Subcutaneous adipose tissue (tissue), 4 donors: ENCODE measurements around the gene ANKRD31. TPM values are rescaled to one million over a fixed set of nuclear protein-coding genes. Genes with fewer than 3 reads are reported as not detected.

Experiments used
- CTCF ChIP-seq: fragments of 450-650 bp; IDR thresholded peaks from one replicate; pipeline ENCODE4 v1.5.1; 2016; ENCODE audit warnings: low read depth, mild to moderate bottlenecking, control low read depth, antibody characterized with exemption, moderate library complexity
- total RNA-seq, 4 donors: library from RNA; depleted of rRNA; stranded (reverse); fragments of >200 nt; gene quantifications; one replicate each; pipeline ENCODE4 v1.1.0, GENCODE V29; 2016

The ANKRD31 gene
- total RNA-seq, 4 donors from 2014 or later: 0.17 to 0.49 (median 0.30) TPM

- TF ChIP-seq CTCF: no peak
Observed at GRCh38 chr5:75225506-75225905, 11.2 kb downstream of the ANKRD31 start.

GRCh38 chr5:75214928-75215327, 21.8 kb downstream of the ANKRD31 start:
- TF ChIP-seq CTCF: no peak

GRCh38 chr5:75214409-75214808, 22.3 kb downstream of the ANKRD31 start:
- TF ChIP-seq CTCF: no peak

- no peak for TF ChIP-seq CTCF
Observed at GRCh38 chr5:75203604-75204003, 33.1 kb downstream of the ANKRD31 start.

GRCh38 chr5:75202935-75203334, 33.7 kb downstream of the ANKRD31 start:
- TF ChIP-seq CTCF: no peak

GRCh38 chr5:75200776-75201175, 35.9 kb downstream of the ANKRD31 start:
- TF ChIP-seq CTCF: no peak

GRCh38 chr5:75199946-75200345, 36.7 kb downstream of the ANKRD31 start:
- TF ChIP-seq CTCF: no peak
